ENCODE results near the gene DMPK.

DMPK gene

GRCh38 chr19:45812297-45812696 lies 30.0 kb upstream of the DMPK start:
- Histone ChIP-seq H2AFZ (ENCODE audit: low read depth, low read length, severe bottlenecking) (no peak overlapping the region), H3K9me2 (replicated peaks; ENCODE audit: insufficient read depth, low read length) (no peaks in the 10 kb centered on the region), H3K27ac (ENCODE audit: low read depth, low read length) (no peak overlapping the region), H3K9ac (ENCODE audit: low read length) (no peak overlapping the region), H3K79me2 (ENCODE audit: insufficient read depth, low read length) (no peaks in the 10 kb centered on the region), H3K9me3 (ENCODE audit: insufficient read depth, low read length) (no peaks in the 10 kb centered on the region), H3K4me3 (ENCODE audit: insufficient read depth, low read length, poor library complexity, severe bottlenecking) (no peak overlapping the region), H3K27me3 (ENCODE audit: low read length) (no peaks in the 10 kb centered on the region), H3K36me3 (ENCODE audit: low read length) (no peaks in the 10 kb centered on the region), H3K4me2 (ENCODE audit: low read depth, low read length, poor library complexity, severe bottlenecking) (no peak overlapping the region), H3F3A (ENCODE audit: insufficient read depth) (peaks cover under 1% of the 10 kb centered on the region; the same call in 1 of the 2 replicates), H4K20me1 (ENCODE audit: low read depth, low read length) (no peaks in the 10 kb centered on the region)
- TF ChIP-seq, protein P1, sequence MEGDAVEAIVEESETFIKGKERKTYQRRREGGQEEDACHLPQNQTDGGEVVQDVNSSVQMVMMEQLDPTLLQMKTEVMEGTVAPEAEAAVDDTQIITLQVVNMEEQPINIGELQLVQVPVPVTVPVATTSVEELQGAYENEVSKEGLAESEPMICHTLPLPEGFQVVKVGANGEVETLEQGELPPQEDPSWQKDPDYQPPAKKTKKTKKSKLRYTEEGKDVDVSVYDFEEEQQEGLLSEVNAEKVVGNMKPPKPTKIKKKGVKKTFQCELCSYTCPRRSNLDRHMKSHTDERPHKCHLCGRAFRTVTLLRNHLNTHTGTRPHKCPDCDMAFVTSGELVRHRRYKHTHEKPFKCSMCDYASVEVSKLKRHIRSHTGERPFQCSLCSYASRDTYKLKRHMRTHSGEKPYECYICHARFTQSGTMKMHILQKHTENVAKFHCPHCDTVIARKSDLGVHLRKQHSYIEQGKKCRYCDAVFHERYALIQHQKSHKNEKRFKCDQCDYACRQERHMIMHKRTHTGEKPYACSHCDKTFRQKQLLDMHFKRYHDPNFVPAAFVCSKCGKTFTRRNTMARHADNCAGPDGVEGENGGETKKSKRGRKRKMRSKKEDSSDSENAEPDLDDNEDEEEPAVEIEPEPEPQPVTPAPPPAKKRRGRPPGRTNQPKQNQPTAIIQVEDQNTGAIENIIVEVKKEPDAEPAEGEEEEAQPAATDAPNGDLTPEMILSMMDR (IDR thresholded peaks at IDR 0.05; ENCODE audit: insufficient read depth, low read length, poor library complexity, severe bottlenecking), result no peak
- TF ChIP-seq EZH2phosphoT487 (conservative IDR thresholded peaks at IDR 0.05; ENCODE audit: low read length), result no peak

- Histone ChIP-seq H3K36me3 (ENCODE audit: low read length) (no peaks in the 10 kb centered on the region), H3K4me3 (ENCODE audit: insufficient read depth, low read length, poor library complexity, severe bottlenecking) (no peak overlapping the region), H4K20me1 (ENCODE audit: low read depth, low read length) (no peaks in the 10 kb centered on the region), H3K9me3 (ENCODE audit: insufficient read depth, low read length) (no peaks in the 10 kb centered on the region), H3K27me3 (ENCODE audit: low read length) (no peaks in the 10 kb centered on the region), H2AFZ (ENCODE audit: low read depth, low read length, severe bottlenecking) (no peak overlapping the region), H3K4me2 (ENCODE audit: low read depth, low read length, poor library complexity, severe bottlenecking) (no peak overlapping the region), H3K9ac (ENCODE audit: low read length) (no peak overlapping the region), H3F3A (ENCODE audit: insufficient read depth) (no peaks in the 10 kb centered on the region), H3K9me2 (replicated peaks; ENCODE audit: insufficient read depth, low read length) (no peaks in the 10 kb centered on the region), H3K27ac (ENCODE audit: low read depth, low read length) (no peak overlapping the region), H3K79me2 (ENCODE audit: insufficient read depth, low read length) (no peaks in the 10 kb centered on the region)
- TF ChIP-seq EZH2phosphoT487 (conservative IDR thresholded peaks at IDR 0.05; ENCODE audit: low read length), result no peak
- TF ChIP-seq, protein P1 (IDR thresholded peaks at IDR 0.05; ENCODE audit: insufficient read depth, low read length, poor library complexity, severe bottlenecking), result no peak
Observed at GRCh38 chr19:45809643-45810159, 27.4 kb upstream of the DMPK start.

DNA sequence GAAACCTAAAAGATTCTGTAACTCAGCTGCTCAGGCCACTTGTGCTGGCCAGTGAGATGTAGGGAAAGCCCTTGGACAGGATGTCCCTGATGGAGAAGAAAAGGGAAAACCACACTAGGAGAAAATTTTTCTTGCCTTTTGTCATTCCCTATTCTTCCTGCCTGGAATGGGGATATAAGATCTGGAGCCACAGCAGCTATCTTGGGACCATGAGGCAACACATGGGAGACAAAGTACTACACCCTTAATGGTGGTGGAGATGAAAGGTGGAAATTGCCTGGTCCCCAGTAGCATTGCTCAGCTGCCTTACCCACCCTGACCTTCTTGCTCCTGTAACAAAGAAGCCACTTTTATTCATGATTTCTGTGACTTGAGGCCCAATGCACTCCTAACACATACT lies 23.4 kb upstream of the DMPK start:
- H3K27ac ChIP-seq (ENCODE audit: low read depth, low read length), result no peak overlapping the region
- no peak overlapping the region for H3K9ac ChIP-seq (ENCODE audit: low read length)
- no peak overlapping the region for H2AFZ ChIP-seq (ENCODE audit: low read depth, low read length, severe bottlenecking)
- H3K4me2 ChIP-seq (ENCODE audit: low read depth, low read length, poor library complexity, severe bottlenecking), result no peak overlapping the region
- no peaks in the 10 kb centered on the region for H3K27me3 ChIP-seq (ENCODE audit: low read length)
- H4K20me1 ChIP-seq (ENCODE audit: low read depth, low read length), result no peaks in the 10 kb centered on the region
- TF ChIP-seq, protein P1 (IDR thresholded peaks at IDR 0.05; ENCODE audit: insufficient read depth, low read length, poor library complexity, severe bottlenecking), result no peak
- TF ChIP-seq EZH2phosphoT487 (conservative IDR thresholded peaks at IDR 0.05; ENCODE audit: low read length), result no peak
- no peaks in the 10 kb centered on the region for H3K9me2 ChIP-seq (replicated peaks; ENCODE audit: insufficient read depth, low read length)
- no peaks in the 10 kb centered on the region for H3K36me3 ChIP-seq (ENCODE audit: low read length)
- no peak overlapping the region for H3K4me3 ChIP-seq (ENCODE audit: insufficient read depth, low read length, poor library complexity, severe bottlenecking)
- H3F3A ChIP-seq (ENCODE audit: insufficient read depth), result no peaks in the 10 kb centered on the region
- H3K79me2 ChIP-seq (ENCODE audit: insufficient read depth, low read length), result no peaks in the 10 kb centered on the region
- H3K9me3 ChIP-seq (ENCODE audit: insufficient read depth, low read length), result no peaks in the 10 kb centered on the region
